NK-92 treated with Interleukin-12 subunit alpha and Interleukin-12 subunit beta, amount 100 ng/mL, for 24 hours (cell line): Measurements from ENCODE around the gene DIMT1.

Source experiments
- DNase-seq: peaks from one replicate; lab custom pipeline; 2025; lab: John Stamatoyannopoulos, UW

Gene DIMT1

DNA sequence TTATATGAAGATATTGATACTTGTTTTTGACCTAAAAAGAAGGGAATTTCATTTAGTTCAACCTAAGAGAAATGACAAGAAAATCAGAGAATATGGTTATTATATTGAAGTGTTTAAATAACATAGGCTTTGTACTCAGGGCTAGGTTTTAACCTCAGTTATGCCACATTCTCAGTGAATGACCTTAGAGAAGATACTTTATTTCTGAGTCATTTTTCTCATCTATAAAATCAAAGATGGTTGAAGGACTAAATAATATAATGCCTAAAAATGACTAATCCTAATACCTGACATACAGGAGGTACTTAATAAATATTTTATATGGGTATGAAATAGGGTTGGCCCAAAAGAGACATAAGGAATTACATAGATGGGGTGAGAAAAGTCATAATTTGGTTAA is 32.3 kb downstream of the DIMT1 start:
- DNase-seq = no peak

DNA sequence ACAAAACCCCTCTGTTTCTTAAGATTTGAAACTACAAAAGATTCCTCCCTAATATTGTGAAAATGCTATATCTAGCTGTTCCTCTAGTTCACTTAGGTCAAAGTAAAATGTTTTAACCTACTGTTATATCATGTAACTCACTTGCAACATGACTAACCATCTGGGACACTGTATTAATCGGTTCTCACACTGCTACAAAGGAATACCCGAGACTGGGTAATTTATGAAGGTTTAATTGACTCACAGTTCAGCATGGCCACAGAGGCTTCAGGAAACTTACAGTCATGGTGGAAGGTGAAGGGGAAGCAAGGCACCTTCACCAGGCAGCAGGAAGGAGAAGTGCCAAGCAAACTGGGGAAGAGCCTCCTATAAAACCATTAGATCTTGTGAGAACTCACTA is 34.7 kb downstream of the DIMT1 start:
- no peak for DNase-seq

GRCh38 chr5:62362701-62363100 is 41.0 kb downstream of the DIMT1 start:
- no peak for DNase-seq

DNA sequence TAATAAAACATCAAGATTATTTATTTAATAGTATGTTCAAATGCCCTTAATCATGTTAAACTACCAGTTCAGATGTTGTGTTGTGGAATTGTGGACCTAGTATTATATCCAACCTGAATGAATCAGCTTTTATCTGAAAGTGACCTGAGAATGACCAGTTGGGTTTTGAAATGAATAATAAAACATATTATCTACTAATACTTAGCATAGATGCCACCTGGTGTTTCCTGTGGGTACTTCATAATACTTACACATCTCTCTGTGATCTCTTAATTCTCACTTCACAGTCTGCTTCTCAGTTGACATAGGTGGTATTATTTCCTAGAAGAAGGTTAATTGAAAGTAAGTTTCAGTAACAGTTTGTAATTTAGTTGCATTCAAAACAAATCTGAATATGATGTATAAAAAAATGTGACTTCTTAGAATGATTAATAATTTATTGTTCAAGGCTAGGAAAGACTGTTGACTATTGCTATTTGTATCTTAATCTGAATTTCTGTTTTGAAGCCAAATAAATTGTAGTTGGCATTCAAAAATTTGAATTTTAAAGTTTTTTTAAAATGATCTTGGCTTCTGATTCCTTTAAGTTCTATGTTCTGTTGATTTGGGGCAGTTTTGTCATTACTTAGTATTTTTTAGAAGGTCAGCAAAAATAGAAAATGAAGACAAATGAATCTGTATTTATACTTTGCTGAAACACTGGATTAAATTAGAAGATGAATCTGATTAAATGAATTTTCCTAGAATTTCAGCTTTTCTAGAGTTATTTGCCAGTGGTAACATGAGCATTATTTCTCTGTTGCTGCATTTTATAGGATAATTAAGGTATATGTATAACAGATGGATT is 49.5 kb downstream of the DIMT1 start:
- no peak for DNase-seq

DNA sequence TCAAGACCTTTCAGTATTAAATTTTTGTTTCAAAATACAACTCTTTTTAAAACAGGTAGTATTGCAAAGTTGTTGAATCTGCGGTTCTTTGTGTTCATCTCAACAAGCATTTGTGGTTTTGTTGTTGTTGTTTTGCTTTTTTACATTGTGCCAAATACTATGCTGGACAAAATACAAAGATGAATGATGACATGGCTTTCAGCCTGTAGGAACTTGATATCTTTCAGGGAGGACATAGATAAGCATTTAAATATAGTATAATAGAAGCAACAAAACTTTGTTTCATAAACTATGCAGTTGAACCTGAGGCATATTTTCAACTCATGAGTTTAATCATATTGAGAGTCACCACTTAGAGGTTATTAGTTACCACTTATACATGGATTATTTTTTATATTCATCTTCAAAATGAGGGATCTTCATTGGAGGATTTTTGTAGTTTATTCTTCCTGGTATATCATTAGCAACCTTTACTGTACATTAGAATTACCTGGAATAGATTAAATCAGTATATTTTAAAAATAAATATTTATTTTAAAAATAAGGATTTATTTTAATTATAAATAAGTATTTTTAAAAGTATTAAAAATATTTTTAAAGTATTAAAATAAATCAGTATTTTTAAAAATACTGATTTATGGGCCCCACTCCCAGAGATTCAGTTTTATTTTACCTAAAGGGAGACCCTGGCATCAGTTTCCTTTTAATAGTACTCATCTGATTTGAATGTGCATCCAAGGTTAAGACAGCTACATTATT is 54.8 kb downstream of the DIMT1 start:
- DNase-seq = no peak

DNA sequence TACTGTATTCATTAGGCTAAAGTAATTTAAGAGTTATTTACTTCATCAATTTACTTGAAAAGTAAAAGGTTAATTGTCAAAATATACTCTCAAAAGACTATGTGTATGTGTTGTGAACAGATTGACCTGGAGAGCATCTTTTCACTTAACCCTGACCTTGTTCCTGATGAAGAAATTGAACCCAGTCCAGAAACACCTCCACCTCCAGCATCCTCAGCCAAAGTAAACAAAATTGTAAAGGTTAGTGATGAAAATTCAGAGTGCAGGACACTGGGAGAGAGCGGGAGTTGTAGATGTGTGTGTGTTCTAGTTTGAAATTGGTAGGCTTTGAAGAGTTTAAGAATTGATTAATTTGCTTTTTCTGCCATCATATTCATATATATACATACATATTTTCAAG is 55.8 kb downstream of the DIMT1 start:
- DNase-seq = no peak

DNA sequence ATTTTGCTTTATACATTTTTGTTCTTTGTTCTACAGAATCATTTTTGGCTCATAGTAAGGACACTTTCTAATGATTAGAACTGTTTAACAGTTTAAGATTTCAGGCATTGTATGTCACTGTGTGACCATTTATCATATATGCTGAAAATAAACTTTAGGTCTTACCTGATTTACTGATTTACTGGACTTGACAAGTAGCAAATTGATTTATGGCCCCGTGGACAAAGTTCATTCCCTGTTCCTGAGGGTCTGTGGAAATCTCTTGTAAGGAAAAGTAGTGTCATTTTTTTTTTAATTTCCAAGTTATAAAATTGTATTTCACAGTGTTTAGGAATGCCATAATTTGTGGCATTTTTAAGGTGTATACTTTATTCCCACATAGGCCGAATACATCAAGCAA is 57.0 kb downstream of the DIMT1 start:
- DNase-seq = no peak

- DNase-seq = no peak
Measured at GRCh38 chr5:62343428-62343827, 60.3 kb downstream of the DIMT1 start.

GRCh38 chr5:62342476-62342837 is 61.2 kb downstream of the DIMT1 start:
- no peak for DNase-seq

DNA sequence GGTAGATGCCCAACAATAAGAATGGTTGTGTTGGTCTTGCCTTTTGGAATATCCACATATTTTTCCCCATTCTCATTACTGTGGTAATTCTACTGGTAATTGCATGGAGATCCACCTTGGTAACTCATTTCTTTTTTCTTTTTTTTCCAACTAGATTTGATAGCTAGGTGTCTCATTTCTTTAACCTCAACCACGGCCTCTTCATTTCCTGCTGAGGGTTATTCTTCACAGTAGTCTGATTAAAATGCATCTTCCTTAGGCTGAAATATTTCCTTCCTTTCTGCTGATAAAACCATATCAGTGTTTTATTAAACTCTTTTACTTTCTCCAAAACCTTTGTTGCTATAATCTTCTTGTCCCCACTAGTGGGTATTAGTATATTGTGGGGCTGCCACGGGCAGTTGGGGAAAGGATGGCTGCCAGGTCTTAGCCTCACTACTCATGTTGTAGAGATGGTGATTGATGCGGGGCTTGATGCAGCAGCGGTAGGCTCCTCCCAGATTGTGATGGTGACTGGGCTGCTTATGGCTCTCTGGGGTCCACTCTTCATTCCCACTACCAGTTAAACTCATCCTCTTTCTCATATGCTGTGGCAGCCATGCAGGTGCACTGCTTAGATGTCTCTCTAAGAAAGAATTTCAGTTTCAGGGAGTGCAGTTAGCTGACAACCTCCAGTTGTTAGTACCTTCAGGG is 61.8 kb downstream of the DIMT1 start:
- DNase-seq = no peak

- DNase-seq = no peak
Measured at GRCh38 chr5:62340979-62341378, 62.7 kb downstream of the DIMT1 start.

GRCh38 chr5:62340392-62340791 is 63.3 kb downstream of the DIMT1 start:
- no peak for DNase-seq
